Superior temporal gyrus (tissue), 1 donor: Measurements from ENCODE around the gene C11orf97.
"Not testable (repeated sequence)": the region's sequence is repeated elsewhere in the genome, so short reads cannot be mapped to it uniquely, and the experiment has no call there.

Source experiments
- DNase-seq: peaks from one replicate; pipeline ENCODE4 v3.0.0-alpha.2; 2016; ENCODE audit errors: extremely low spot score

Gene C11orf97, protein sequence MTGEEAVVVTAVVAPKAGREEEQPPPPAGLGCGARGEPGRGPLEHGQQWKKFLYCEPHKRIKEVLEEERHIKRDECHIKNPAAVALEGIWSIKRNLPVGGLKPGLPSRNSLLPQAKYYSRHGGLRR

DNA sequence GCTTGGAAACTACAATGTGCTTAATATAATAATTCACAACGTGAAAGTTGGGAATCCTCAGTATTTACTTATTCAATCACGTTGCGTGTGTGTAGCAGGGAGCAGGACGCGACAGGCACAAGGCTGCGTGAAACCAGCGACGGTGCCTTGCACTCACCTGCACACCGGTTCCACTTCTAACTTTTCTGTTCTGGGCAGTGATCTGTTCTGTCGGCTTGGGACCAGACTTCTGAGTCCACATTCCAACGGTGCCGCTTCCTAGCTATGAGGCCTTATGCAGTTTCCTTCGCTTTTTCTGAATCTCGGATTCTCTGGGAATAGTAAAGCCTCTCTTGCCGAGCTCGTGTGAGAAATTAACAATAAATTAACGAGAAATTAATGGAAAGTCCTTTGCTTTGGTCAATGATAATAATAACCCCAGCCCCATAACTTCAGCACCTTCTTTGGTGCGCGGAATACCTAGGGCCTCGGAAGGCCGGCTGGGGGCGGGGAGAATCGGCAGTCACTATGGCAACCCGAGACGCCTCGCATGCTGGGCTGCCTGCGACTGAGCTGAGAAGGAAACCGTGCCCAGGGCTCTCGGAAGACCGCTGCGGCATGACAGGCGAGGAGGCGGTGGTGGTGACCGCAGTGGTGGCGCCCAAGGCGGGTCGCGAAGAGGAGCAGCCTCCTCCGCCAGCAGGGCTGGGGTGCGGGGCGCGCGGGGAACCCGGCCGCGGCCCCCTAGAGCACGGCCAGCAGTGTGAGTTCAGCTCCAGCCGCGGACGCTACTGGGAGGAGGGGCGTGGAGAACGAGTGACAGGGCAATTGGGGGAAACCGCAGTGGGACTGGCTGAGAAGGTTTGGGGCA, at the start of gene C11orf97:
Gene C11orf97, plus strand, starts transcription at position 530 of the 850 bp plus-strand sequence. Its CDS starts 68 bp downstream, at position 598.
- DNase-seq: peak; percentile 52

DNA sequence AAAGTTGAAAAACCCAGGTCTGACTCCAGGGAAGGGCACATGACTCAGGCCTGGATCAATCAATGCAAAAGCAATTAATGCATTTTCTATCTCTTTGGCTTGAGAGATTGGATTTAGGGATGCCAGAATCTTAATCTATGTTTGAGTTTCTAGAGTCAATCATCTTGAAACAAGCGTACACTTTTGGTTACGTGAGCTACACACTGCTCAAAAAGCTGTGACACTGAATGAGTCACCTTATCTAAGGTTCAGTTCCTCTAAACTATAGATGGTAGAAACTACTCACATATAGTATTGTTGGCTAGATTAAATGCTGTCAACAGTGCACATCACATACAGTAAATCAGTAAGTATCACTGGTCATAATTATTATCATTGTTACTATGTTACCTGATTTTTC, 42.8 kb upstream of the C11orf97 start:
- no peak for DNase-seq

DNA sequence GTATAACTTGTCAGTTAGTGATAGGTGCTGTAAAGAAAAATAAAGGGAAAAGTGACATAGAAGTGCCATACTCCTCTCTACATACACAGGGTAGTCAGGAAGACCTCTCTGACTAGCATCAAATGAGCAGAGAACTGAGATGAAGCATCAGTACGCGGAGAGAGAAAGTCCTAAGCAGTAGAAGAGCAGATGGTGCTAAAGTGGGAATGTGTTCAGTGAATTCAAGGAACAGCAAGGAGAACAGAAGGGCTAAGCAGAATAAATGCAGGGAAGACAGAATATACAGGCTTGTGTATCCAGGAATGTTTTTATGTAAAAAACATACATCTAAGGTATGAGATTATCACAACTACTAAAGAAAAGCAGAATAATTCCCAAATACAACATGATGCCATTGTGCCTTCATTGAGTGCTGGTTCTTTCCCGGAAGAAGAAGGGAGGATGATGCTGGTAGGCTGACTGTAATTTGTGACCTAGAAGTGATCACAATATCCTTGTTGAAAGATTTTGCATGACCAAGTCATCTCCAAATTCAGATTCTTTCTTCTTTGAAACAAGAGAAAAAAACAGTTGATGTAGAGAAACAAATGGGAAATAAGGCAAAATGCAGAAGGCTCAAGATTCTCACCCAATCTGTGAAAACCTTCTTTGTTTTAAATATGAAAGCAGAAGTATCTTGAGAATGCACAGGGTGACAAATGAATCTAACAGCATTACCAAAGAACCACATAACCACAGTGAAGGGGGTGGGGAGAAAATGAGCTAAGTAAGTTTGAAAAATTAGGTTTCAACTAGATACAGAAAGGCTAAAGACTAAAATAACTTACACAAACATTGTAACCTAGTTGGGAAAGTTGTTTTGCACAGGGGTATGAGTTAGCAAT, 39.1 kb upstream of the C11orf97 start:
- DNase-seq: no peak

DNA sequence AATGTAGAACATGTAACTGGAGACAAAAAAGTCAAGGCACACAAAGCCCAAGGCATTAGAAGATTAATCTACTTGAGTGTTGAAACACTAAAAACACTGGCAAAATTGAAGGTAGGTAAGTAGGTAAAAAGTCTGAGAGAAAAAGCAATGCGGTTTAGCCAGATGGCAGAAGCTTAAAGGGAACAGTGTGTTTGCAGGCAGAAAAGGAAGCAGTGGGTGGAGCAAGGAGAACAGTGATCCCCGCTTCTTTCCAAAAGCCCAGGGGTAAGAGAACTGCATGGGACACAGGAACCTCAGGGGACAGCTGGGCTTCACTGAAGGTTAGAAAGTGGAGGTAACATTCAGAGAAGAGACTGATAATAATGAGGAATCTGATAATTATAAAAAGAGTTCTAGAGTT, 34.6 kb upstream of the C11orf97 start:
- DNase-seq: no peak

DNA sequence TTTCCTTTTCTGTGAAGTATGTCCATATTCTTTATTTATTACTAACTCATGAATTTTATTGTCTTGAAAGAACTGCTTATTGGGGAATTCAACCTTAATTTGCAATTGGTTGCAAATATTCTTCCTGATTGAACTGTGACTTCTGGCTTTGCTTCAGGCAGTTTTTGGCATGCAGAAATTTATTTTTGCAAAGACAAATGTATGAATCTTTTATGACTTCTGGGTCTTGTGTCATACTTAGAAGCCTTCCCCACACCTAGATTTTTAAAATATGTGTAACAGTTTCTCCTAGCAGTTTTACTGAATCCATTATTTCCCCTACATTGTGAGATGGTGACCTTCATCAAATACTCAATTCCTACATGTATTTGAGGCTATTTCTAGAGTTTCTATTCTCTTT, 30.9 kb upstream of the C11orf97 start:
- DNase-seq: no peak

DNA sequence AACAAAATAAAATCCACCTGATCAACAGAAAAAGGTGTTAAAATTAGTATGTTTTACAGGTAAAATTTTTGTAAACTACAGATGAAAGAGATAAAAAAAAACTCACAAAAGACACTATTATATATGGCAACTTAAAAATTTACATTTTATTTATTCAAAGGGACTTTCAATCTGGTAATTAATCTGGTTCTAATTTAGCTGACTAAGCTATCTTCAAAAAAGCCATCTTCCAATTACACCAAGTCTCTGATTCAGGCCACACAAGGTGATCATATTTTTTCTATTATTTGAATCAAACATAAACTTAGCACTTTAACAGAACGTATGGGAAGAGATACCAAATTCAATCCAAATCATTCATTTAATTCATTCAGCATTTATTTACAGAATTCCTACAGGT, 26.2 kb upstream of the C11orf97 start:
- DNase-seq: no peak

DNA sequence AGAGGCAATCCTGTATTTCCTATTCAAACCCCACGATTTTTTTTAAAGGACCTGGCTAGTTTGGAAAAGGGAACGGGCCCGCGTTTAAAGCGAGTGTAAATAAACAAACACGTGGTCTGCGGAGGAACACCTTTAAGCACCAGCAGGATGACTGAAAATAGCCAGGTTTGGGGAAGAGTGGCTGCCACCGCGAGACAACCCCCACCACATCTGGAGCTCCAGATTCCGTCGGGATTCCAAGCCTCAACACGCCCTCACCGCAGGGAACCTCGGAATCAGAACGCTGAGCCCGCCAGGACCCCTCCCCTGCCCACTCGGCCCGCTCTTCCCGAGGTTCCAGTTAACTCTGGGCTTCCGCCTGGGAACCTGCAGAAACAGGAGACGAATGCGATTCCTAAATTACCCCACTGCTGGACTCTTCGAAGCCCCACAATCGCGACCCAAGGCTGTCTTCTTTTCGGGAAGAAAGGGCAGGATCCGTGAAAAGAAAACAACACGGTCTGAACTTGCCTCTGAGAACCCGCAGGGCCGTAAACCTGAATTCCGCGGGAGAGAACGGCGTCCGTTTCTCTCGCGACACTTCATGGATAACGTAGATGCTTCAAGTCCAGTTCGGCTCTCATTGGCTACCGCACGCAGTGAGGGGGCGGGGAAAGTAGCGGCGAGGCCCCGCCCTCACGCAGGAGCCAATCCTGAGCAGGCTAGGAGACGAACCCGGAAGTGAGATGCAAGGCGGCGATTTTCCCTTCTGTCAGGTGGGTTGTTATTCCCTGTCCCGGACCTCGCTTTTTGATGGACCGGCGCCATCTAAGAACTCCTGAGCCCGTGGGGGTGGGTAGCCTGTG, 18.8 kb upstream of the C11orf97 start, which contains the start of the genes ANKRD49 and MRE11:
Gene ANKRD49, plus strand, starts transcription at position 704 of the 845 bp plus-strand sequence. CDS start 2,710 bp downstream, outside the sequence.
Gene MRE11, minus strand, starts transcription at position 564 of the 845 bp plus-strand sequence. CDS start 1,043 bp downstream, outside the sequence.
- peak; percentile 99 for DNase-seq

DNA sequence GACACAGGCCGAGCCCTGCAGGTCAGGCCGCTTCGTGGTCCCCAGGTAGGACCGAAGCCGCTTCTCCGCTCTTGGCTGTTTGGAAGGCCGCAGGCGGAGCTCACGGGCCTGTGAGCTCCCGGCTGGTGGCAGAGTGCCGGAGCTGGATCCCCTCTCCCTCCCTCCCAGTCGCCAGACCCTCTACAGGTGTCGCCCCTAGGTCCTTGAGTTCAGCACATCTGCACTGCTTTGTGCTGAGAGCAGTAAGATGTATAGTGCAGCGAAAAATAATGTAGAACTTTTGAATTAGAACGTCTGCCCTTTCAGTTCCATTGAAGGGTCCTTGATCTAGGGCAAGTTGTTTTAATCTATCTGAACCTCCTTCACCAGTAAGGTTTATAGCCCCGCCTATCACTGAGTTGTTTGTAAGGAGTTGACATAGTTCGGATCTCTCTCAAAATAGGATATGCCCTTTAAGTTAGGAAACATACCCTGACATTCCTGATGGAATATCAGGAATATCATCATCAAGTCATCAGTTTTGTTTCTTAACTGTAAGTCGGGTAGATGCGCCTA, 18.1 kb upstream of the C11orf97 start:
- no peak for DNase-seq

DNA sequence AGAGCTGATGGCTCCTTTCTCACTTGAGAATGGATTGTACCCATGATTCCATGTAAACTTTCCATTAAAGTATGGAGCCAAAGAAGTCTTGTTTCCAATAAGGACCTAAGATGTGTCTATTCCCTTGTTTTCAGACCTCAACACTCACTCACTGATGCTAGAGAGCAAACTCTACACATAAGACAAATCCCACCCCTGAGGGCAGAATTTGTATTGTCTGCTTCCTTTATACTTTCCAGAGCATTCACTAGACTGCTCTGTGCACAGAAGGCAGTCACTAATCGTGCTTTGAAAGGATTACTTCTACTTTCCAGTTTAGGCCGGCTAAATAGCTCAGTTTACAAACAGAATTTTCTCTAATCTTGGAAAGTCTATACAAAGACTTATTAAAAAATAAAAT, 12.1 kb upstream of the C11orf97 start:
- no peak for DNase-seq

DNA sequence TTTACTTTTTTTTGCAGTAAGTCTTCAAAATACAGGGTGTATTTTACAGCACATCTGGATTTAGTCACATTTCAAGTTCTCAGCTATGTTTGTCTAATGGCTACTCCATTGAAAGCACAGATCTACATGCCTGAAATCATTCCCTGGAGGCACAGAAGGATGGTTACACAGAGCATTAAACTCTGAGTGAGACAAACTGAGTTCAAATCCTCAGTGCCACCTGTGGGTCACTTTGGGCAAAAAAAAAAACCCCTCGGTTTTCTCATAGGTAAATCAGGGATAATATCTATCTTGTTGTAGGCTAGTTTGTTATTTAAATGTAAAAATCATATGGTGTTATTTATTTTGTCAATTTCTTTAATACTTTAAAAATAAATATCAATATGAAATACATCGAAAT, 10.7 kb upstream of the C11orf97 start:
- DNase-seq: no peak

DNA sequence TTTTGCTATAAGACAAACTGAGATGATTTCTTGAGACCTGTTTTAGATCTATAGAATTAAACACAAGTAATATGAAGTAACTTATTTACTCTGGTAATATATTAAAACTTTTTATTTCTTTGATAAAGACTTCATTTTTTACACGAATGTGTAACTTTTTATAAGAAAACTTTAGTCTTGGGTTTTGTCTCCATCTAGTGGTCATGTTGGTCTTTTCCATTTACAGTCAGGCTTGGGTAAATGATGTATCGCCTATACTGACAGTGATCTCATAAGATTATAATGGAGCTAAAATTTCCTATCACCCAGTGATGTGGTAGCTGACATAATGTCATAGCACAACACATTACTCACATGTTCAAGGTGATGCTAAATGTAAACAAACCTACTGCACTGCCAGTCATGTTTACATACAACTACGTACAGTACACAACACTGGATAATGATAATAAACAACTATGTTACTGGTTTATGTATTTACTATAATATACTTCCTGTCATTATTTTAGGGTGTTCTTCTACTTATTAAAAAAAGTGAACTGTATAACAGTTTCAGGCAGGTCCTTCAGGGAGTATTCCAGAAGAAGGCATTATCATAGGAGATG, 7.5 kb upstream of the C11orf97 start:
- DNase-seq: peak; percentile 88

DNA sequence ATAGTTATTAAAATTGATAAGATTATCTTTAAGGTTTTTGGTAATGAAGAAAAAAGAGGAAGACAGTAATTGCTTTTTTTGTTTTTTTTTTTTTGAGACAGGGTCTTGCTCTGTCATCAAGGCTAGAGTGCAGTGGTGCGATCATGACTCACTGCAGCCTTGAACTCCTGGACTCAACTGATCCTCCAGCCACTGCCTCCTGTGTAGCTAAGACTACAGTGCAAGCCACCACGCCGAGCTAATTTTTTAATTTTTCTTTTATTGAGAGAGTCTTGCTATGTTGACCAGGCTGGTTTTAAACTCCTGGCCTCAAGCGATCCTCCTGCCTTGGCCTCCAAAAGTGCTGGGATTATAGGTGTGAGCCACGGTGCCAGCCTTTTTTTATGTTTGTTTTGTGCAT, 5.7 kb upstream of the C11orf97 start:
- not testable (repeated sequence) for DNase-seq

DNA sequence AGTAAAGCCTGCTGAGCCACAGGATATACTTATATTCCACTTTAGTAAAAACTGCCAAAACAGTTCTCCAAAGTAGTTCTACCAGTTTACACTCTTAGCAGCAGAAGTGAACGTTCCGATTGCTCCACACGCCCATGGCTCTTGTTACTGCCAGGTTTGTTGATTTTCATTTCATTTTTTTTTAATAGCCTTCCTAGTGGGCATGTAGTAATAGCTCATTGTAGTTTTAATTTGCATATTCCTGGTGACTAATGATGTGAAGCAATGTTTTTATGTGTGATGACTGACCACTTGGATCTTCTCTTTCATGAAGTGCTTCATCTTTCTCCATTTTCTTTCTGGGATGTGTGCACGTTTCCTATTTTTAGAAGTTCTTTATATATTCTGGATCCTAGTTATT, 4.8 kb upstream of the C11orf97 start:
- DNase-seq: no peak

DNA sequence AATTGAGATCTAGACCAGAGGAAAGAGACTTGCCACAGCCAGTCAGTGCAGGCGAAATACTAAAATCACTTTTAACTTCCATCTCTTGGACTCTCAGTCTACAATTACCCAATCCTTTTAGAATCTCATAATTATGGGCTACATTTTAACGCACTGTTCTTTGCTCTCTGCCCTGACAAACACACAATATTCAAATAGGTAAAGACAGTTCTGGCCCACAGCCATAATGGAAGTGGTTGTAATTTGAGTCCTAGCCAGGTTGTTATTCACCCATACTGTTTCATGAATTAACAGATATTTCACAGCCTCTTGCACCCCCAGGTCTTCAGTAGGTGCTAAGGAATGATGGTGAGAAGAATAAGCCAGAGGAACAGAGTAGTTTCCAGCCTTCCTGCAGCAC, 830 bp downstream of the C11orf97 start:
- no peak for DNase-seq

DNA sequence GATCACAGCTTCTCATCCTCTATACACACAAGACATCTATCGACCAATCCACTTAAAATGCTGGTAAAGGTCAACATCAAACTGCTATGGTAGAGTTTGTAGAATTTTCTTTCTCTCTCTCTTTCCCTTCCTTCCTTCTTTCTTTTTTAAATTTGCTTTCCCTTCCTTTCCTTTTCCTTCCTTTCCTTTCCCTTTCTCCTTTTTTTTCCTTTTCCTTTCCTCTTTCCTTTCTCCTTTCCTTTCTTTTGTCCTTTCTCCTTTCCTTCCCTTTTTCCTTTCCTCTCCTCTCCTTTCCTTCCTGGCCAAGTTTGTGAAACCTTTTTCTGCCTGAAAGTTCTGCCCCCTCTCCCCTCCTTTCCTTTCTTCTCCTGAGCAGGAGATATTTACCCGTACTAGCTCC, 3.1 kb downstream of the C11orf97 start:
- no peak for DNase-seq

DNA sequence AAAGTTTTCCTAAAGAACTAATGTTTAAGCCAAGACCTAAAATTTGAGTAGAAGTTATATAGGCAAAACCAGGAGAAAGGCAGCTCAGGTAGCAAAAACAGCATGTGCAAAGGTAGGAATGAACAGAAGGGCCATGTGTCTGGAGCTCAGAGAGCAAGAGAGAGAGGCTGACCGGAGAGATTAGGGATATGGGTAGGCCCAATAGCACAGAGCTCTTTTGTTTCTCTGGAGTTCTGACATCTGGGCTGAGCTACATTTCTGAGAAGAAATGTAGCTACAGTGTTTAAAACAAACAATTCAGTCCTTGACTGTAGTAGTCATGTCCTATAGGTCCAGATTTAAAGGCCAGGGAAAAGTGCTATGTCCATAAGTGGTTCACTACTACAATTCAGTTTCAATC, 4.5 kb downstream of the C11orf97 start:
- DNase-seq: no peak

DNA sequence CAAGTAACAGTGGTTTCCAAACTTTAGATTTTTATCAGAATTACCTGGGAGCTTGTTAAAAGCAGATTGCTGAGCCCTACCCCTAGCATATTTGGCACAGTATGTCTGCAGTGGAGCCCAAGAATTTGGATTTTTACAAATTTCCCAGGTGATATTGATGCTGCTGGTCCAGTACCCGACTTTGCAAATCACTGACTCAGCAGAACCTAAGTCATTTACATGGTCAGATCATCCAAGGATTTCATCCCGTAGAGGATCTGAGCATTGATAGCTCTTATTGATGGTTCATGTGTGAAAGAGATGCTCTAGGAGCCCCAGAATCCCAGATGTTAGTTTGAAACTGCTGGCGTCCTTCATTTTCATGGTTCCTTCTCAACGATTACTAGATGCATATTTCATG, 6.0 kb downstream of the C11orf97 start:
- DNase-seq: no peak

DNA sequence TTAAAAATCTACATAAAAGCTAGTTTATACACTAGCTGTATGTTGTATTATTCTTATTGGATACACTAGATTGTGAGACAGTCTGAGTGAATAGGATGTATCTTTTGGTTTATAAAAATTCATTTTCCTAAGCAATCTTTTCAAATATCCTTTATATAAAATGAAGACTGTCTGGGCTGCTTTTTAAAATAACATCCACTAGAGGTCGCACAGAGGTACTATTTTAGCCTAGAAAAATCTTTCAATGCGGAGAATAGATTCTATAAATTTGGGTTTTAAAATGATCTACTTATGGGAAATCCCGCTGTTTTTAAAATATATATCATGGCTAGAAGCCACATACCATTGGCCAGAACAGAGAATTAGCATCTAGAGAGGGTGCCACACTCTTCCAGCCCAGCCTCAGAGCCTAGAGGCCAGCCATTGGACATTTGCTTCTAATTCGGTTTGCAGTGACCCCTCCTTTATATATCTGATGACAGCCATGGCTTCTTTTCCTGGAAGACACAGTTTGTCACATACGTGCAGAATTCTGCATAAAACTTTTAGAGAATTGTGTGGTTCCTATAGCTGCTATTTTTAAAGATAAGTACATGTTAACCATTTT, 7.3 kb downstream of the C11orf97 start:
- DNase-seq: peak; percentile 90

DNA sequence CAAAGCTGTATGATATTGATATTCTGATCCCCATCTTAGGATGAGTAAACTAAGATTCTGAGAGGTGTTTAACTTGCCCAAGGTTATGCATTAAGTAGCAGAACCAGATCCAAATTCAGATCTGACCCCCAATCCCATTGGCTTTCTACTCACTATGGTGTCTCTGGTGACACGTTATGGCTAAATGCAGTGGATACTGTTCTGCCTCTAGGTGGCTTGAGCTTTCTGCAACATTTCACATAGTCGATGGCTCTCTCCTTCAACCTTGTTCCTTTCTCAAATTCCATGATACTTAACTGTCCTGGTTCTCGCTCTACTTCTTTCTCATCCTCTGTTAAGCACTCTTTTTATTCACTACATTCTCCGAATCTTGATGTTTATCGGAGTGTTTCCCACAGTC, 9.4 kb downstream of the C11orf97 start:
- DNase-seq: no peak

DNA sequence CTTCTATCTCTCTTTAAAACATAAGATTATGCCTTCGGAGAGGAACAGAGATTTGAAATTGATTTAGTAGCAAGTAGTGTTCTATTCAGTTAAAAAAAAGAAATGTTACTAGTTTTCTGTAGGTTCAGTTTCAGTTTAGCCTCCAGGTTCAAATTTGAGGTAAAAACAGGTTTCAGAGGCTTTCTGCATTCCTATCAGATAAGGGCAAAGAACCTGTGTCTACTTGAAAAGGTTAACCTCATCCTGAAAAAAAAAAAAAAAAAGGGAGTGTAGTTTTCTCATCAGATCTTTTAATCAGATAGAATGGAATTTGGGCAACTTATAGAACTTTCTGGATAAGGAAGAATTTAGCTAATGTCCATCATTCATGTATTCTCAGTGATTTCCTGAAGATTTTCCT, 12.1 kb downstream of the C11orf97 start:
- DNase-seq: no peak
